NCI-H748 treated with DMSO at 0.1 percent for 48 hours (cell line): ENCODE measurements around the gene KCNJ1.
A peak's percentile ranks its signal among the peaks of the same experiment; 100 is the strongest.

Experiments used
- DNase-seq: peaks from one replicate; lab custom pipeline; 2025; lab: John Stamatoyannopoulos, UW

Gene KCNJ1

DNA sequence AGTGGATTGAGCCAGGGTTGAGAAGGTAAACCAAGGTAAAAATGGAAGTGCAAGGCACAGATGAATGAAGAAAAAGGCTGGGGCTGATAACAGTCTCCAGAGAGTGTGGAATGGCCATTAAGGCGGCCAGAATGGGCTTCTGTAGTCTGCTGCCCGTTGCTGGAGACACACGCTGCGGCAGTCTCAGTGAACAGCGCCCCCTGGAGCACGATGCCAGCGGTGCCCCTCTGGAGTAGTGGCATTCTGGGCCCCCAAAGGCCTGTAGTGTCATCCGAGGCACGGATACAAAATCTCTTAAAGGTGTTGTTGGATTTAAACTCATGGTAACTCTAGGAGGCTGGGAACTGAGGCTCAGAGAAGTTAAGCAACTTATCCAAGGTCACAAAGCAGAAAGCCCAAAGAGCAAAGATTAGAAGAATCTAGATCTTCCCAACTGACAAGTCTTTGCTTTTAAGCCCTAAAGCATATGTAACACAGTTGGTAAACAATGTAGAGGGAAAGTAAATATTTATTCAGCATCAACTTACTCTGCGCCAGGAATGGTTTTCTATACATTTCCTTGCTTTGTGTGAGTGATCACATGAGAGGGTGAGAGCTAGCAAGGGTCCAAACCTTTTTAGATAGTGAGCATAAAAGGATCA is 18.2 kb downstream of the KCNJ1 start:
- no peak for DNase-seq

DNA sequence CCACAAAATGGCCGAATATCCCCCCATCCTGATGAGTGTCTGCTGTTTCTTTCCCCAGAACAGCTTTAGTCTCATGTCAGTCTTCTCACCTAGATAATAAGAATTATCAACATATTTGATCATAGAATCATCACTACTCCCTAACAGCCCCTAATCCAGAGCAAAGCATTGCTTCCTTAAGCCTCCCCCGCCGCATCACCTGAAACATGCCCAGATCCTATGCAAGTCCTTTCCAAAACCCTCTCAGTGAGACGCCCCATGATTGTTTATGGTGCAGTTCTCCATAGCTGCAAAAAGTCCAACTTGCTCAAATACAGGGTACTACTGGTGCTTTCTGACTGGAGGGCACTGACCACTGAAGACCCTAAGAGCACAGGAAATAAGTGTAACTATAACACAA is 20.1 kb downstream of the KCNJ1 start:
- no peak for DNase-seq

DNA sequence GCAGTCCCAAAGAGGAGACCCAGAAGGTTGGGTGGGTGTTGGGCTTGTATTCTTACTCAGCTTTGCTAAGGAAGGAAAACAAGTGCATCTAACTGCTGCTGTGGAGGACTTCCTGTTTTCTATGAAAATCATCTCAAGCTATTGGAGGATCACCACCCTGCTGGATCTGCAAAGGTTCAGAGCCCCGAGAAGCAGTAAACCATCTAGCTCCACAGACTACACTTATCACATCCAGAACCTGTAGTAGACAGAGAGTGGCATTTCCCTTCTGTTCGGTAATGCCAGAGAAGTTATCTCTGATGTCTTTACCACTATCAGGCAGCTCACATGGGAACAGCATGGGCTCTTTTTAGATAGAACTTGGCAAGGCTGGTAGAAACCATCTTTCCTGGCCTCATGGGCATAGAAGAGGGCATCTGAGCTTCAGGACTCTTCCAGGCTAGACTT is 21.7 kb downstream of the KCNJ1 start:
- no peak for DNase-seq

DNA sequence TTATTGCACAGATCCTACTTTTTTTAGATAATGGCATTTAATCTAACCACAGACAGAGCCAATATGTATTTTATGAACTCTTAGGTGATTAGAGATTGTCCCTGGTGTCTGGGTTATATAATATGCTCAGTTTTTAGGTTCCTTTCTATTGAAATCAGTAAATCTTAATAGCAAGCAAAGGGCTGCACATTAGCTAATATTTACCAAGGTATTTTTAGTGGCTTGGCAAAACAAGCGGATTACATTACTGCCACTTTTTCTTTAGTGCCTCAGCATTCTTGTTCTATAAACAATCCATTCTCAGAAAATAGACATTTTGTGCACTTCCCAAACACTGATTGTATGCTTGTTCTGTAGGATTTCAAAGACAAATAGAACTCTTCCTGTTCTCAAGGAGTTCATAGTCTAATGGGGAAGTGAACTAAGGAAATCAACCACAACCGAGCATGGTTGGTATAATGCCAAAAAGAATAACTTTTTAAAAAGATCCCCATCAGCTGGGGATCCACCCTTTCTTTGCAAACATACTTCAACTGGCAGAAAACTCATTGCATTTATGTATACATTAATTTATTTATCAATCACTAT is 23.8 kb downstream of the KCNJ1 start:
- DNase-seq: no peak

DNA sequence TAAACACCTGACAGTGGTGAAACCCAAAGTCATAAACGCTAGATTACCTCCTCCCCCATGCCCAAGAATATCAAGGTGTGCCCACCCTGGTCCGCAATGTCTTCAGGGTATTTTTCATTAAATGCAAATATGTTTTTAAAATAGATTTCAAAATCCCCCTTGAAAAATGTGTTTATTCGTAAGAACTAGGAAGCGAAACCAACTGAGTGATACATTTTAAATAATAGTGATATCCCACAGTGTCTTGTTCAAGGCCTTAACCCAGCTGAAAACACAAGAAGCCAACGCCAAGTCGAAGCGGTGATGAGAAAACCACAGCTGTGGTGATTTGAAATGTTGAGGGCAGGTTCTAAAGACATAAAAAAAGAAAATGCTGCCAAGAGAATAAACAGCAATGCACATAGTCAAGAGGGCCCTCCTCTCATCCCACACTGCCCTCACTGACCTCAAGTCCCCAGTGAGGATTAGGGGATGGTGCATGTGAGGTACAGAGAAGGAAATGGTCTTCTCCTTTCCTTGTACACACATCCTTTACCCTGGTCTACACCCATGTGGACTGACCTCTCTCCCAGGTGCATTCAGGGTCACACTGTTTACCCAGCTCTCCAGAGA is 25.5 kb downstream of the KCNJ1 start:
- DNase-seq: no peak

DNA sequence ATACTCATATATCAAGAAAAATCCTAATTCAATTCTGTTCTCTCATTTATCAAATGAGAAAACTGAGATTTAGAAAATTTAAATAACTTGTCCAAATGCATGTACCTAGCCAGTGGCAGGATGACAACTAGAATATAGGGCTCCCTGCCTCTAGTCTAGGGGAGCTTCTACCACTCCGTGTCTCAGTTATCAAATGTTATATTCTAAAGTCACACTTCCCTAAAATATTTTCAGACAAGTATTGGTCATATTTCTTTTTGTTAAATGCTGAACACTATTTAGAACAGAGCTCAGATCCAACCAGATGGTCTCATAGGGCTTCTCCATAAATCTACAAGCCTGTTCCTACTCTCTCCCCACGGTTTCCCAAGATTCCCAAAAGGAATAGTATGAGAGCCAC is 26.3 kb downstream of the KCNJ1 start:
- DNase-seq: no peak

DNA sequence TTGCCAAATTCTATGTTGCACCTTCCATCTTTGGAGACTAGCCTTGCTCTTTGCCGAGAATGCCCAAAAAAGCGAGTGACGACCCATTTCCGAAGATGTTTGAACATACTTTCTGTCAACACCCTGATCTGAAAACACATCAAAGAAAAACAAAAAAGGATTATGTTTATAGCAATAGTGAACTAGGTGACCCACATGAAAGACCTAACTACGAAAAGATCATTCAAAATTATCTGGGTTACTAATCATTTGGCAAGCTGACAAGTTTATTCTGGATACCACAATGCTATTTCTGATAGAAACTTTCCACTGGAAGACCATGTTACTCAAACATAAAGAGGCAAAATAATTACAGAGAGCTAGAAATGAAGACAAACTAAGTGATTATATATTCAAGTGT is 27.0 kb downstream of the KCNJ1 start:
- no peak for DNase-seq

DNA sequence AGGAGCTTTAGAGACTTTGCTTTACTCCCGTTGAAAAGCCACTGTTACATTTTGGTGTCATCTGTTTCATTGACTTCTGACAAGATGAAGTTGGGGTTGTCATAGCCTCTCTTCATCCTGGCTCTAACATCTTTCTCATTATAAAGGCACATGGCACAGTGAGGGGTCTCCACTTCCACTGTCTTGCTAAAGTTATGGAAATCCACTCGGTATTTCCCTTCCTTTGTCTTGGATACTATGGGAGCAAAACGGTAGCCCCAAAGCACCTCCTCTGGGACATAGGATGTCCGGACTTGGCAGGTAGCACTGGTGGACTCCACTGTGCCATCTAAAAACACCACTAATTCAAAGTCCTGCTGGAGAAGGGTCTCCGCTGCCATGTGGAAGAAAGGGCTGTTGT is 28.0 kb downstream of the KCNJ1 start:
- DNase-seq: no peak

DNA sequence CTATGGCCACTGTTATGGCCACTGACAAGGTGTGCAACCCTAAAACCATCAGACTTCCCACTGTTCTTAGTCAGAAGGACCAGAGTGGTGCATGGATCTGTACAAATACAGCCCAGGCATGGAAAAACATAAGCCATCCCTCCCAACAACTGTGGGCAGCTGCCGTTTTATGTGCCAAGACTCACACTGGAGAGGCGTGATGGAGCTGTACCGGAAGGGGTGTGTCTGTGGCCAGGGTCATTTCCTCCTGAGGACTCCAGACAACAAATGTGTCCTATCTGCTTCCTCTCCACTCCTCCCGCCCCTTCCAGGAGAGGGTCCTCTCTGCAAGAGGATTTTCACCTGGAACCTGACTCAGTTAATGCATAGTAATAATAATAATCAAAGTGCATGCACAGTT is 29.5 kb downstream of the KCNJ1 start:
- no peak for DNase-seq

DNA sequence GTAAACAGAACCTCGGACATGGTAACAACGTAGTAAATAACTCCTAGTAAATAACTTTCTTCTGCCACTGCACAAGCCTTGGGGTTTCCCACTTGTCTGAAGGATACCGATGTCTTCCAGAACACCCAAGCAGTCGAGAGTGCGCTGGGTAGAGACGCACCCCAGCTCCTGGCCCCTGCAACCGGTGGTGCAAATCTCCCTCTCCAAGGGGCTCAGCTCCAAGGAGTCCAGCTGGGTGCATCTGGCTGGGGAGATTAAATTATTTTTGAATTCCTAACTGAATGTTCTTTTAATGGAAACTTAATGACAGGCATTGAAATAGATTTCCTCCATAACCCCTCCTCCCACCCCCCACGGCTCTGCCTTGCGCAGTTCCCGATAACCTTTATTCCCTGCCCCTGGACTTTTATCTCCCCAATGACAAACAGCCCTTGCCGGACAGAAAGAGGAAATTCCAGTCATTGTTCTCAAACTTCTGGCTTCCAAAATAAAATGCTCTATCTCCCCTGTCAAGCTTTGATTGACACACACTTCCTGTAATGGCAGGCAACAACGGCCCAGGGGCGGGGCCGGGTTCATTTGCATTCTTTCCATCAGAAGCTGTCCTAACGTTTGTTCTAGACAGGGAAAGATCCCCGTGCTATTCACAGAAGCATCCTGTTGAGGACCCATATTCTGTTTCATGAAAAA is 31.2 kb downstream of the KCNJ1 start:
- no peak for DNase-seq

DNA sequence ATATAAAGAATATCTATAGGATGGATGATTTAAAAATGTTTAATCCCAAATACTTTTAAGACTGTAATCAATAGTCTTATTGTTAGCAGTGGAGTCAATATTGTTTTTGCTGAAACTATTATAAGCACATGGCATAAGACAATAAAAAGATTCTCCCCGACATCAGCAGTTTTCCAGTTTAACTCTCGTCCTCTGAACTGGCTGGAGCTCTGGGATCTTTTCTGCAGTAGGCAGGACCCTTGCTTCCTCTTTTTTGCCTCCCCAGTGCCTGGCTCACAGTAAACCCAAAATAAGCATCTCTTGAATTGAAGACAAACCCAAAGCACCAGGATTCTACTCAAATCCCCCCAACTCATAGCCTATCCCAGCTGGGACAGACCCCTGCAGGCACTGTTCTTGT is 32.9 kb downstream of the KCNJ1 start:
- DNase-seq: no peak

DNA sequence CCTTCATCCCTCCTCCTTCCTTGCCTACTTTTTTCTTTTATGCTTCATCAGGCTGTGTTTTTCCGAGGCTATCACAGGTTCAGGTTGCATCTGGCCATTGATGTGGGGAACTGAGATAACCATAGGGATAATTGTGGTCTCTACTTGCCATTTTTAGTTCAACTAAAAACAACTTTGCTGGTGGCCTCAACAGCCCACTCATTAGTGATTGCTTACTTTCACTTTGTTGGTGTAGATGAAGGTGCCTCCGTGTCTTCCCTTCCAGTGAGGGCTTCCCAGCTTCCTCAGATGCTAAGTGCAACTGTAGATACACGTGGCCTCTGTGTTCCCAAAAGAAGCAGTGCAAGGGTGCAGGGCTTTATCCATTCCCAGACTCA is 35.0 kb downstream of the KCNJ1 start:
- DNase-seq: no peak

DNA sequence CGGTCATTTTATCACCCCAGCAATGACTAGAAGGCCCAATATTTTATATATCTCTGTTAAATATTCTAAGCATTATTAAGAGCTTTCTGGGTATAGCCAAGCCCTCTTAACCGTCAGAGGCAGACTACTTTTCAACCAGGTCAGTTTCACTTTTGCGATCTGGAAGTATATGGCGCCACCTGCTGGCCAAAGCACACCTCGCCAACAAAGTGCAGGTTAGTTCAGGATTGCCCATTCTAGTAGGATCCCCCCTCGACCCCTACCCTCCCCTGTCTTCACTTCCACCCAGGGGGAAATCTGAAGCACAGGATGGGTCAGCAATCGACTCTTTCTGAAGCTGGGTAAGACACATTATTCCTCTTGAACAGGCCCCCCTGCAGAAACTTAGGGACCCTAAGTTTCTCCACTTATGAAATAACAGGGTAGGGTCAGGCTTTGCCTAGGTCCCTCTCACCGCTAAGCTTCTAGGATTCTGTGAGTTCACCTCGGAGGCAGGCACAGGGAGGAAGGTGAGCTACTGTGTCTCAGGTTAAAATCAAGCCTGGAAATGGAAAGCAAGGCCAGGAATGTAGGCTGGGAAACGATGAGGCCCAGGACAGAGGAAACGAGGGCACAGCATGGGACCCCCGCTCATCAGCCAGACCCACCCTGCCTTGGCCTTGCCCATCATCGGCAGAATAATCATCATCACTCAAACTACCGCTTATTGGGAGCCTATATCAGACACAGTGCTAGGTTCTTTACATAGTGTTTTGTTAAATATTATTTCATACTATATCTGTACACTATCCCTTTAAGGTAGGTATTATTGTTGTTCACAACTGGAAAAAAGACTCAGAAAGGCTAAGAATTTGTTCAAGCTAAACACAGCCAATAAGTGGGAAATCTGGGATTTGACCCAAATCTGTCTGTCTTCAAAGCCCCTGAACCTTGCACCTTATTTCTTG is 35.6 kb downstream of the KCNJ1 start:
- peak; percentile 62 for DNase-seq

DNA sequence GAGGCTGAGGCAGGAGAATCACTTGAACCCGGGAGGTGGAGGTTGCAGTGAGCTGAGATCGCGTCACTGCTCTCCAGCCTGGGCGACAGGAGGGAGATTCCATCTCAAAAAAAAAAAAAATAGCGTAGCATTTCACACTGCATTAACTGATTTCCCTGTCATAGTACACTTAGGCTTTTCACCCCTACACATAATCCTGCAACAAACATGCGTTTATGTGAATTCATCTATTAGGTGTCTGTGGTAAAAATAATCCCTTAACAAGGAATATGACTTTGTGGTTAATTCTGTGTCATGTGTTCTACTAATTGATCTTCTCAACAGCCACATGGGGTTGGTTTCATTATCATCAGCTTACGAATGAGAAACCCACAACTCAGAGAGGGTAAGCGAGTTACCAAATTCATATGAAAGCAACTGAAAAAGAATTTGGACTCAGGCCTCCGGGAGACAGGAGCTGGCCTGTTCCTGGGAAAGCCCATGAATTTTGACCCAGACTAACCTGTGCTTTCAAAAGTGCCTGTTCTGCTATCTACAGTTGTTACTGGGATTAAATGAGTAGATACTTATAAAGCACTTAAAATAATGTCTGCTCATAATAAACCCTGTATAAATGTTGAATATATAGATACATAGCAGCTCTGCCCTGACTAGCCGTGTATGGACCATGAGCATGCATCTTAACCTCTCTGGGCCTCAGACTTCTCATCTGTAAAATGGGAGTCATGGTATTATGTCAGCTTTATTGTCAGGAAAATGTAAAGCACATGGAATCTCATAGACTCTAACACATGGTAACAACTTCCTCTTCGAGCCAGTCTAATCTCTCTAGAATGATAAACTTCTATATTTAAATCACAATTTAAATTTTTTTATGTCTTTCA is 36.6 kb downstream of the KCNJ1 start:
- DNase-seq: no peak

DNA sequence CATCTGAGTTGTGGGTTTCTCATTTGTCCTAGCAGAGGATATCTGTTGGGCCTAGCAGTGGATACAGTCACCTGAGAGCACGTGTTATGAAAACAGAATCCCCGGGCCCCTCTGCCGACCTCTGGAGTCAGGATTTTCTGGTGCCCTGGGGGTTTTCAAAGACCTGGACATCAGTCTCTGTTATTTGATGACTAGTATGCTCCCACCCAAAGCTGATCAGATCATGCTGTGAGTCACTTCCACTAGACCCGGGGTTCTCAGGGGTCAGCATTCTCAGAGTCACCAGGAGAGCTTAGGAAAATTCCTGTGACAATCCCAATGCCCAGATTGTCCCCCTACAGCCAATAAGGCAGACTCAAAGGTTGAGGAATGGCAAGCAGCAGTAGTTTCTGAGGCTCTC is 38.7 kb downstream of the KCNJ1 start:
- no peak for DNase-seq

DNA sequence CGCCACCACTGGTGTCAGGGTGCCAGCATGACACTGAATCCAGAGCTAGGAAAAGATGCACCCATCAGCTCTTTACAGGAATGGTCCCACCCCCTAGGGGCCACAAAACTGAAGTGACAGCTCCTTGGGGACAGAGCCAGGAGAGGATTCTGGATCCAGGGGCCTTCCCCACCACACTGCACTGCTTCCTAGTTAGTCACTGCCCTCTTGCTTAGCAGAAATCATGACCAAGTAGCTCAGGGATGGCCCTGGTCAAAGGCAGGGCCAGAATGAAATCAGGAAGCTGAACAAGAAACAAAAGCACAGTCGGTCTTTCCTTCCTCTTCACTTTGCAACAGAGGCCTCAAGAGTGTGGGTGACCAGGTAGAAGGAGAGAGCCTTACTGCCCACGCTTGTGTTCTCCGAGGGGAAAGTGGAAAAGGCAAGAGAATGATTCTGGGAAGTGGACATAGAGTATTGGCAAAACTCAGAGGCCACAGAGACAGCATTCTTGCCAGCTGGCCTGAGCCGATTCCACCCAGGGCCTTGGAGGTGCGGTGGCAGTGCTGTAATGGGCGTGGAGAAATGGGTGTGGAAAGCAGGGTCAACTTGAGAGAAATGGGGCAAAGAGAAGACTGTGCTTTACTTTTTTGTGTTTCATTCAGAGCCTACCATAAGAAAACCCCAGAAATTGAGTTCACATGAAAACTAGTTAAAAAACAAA is 39.8 kb downstream of the KCNJ1 start:
- no peak for DNase-seq

DNA sequence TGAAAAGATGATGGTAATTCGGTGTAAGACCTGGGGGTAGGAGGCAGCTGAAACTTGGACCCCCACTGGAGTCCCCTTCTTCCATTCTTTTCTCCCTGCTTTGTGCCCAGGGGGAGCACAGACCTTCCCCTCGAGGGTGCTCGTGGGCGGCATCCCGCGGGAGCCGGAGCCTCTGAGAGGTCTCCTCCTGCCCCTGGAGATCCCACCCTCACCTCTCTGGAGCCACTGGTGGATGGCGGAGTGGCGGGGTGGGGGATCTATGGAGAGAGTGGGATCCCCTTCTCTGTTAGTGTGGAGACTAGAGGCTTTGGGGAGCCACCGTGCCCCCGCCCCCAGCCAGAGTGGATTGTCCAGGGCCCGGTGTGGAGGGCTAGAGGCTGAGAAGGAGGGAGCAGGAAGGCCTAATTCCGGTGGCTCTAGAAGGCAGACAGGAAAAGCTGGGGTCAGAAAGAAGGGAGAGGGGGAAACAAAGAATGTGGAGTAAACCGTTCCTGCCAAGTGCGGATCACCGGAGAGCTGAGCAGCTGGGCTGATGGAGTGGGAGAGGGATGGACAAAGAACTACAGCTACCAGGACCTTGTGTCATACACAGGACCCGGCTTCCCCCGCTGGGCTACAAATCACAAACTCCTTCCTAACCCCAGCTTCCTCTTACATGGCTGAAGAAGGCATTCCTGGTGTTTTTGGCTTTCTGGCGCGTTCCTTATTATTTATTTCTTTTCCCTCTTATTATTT is 41.9 kb downstream of the KCNJ1 start:
- no peak for DNase-seq

DNA sequence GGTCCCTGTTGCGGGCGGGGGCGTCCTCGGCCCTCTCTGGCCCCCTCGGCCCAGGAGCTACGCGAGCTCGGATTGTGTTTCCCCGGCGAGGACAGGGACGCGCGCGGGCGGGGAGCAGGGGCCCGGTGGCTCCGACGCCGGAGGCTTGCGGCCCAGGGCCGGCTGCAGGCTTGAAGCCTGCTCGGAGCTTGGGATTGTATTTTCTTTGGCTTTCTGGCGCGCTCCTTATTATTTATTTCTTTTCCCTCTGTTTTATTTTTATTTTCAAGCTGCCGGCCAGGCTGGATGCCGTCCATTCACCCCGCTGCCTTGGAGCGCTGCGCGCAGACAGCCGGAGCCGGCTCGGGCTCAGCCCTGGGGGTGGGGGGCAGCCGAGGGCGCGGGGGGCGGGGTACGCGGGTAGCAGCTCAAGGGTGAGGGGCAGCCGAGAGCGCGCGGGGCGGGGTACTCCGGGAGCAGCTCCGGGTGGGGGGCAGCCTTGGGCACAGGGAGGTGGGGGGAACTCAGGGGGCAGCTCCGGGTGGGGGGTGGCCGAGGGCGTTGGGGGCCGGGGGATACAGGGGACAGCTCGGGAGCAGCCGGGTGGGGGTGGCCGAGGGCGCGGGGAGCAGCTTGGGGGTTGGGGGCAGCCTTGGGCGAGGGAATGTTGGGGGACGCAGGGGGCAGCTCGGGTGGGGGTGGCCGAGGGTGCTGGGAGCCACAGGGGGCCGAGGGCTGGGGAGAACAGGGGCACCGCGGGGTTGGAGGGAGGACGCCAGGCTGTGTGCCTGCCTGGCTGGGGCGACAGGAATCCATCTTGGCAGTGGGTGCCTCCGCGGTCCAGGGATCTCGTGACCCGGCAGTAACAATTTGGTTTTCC is 42.7 kb downstream of the KCNJ1 start:
- DNase-seq: no peak

DNA sequence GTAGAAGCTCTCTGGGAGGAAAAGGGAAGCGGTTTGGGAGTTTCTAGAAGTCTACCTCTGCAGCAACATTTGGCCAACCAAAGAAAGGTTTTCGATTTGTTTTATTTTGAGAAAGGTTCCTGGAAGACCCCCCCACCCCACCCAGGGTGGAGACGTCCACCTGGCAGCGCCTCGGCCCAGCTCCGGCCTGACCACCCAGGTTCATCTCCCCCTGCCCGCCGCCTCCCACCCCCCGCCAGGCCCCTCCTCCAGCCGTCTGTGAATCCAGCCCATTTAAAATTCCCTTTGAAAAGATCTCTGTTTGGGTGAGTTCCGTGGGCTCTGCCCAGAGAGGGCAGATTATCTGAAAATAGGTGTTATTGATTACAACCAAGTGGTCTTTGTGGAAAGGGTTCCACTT is 43.3 kb downstream of the KCNJ1 start:
- no peak for DNase-seq
